H1 (cell line): ENCODE data around the gene TXNDC8. TPM values are rescaled to one million over a fixed set of nuclear protein-coding genes. Genes with fewer than 3 reads are reported as not detected.

ENCODE experiments used
- ATF2 ChIP-seq: IDR thresholded peaks from 2 replicates; pipeline ENCODE4 v1.6.1; 2012; ENCODE audit warnings: low read length, inconsistent platforms
- CHD7 ChIP-seq: fragments of 300-600 bp; sonication (generic); IDR thresholded peaks from 2 replicates; pipeline ENCODE4 v1.7.1; 2012; ENCODE audit warnings: low read length, moderate library complexity, mild to moderate bottlenecking, inconsistent platforms; ENCODE audit not compliant: insufficient replicate concordance
- KDM5A ChIP-seq: fragments of 200-600 bp; IDR thresholded peaks from 2 replicates; pipeline ENCODE4 v1.7.1; 2012; ENCODE audit warnings: mild to moderate bottlenecking, low read length, inconsistent platforms, mixed read lengths
- SAP30 ChIP-seq: fragments of 300-600 bp; sonication (generic); IDR thresholded peaks from 2 replicates; pipeline ENCODE4 v1.7.1; 2012; ENCODE audit warnings: low read length, moderate library complexity, mild to moderate bottlenecking, inconsistent platforms; ENCODE audit not compliant: insufficient read depth, insufficient replicate concordance
- polyA plus RNA-seq, 7 experiments: library from polyadenylated mRNA; depleted of rRNA in 3 of 7; stranded (reverse) in 5 of 7; unstranded in 2 of 7; fragments of >200 nt in 5 of 7; fragments of 200-250 nt in 2 of 7; gene quantifications; 1 replicate in 5 of 7; 2 replicates in 1 of 7; 4 replicates in 1 of 7; pipeline versions ENCODE4 v1.2.1 to v1.2.3, GENCODE V29; 2011 to 2013; ENCODE audit warnings: missing spikeins in 2 of 7, mixed read lengths in 2 of 7
- total RNA-seq: library from RNA; stranded (reverse); fragmentation: NEBNext Ultra II Directional; extraction: Animal tissue kit (Norgen Biotek cat#: 25700); gene quantifications from 2 replicates; pipeline ENCODE4 v1.2.1, GENCODE V29; 2021

TXNDC8 gene
- total and polyA plus RNA-seq, 2 of the 8 experiments (the other 6 are each of a cell fraction or from before 2014, with no cell fraction given), result not detected

- TF ChIP-seq KDM5A, result no peak
- no peak for TF ChIP-seq SAP30
- TF ChIP-seq CHD7, result no peak
- TF ChIP-seq ATF2, result no peak
Observed at GRCh38 chr9:110316261-110317075, 21.2 kb downstream of the TXNDC8 start (continued).
